Lower leg skin (tissue), 4 donors: Measurements from ENCODE around the gene MBD6. TPM values are rescaled to one million over a fixed set of nuclear protein-coding genes. Genes with fewer than 3 reads are reported as not detected.
A peak's percentile ranks its signal among the peaks of the same experiment; 100 is the strongest.
"Not testable (repeated sequence)": the region's sequence is repeated elsewhere in the genome, so short reads cannot be mapped to it uniquely, and the experiment has no call there.

Experiments
- DNase-seq, 2 donors: peaks; one replicate each; pipeline ENCODE4 v3.0.0-alpha.2; 2019; ENCODE audit warnings: low spot score in 2 of 2
- H3K4me3 ChIP-seq: fragments of 200-600 bp; sonication (generic); 2 replicates; pipeline ENCODE4 v1.5.1; 2017; ENCODE audit warnings: mild to moderate bottlenecking, low read depth; ENCODE audit not compliant: poor library complexity, severe bottlenecking
- CTCF ChIP-seq, 3 donors: fragments of 450-650 bp; IDR thresholded peaks; one replicate each; pipeline ENCODE4 v1.5.1; 2016; ENCODE audit warnings: antibody characterized with exemption in 3 of 3, mild to moderate bottlenecking in 3 of 3, moderate library complexity in 2 of 3
- POLR2A ChIP-seq, 2 donors: fragments of 450-650 bp; IDR thresholded peaks; one replicate each; pipeline ENCODE4 v1.6.1; 2016 to 2017; ENCODE audit warnings: antibody characterized with exemption in 2 of 2, mild to moderate bottlenecking in 1 of 2, moderate library complexity in 1 of 2
- WGBS, 2 donors: methylation state at CpG; one replicate each; pipeline ENCODE4 v1.1.5; 2018; 5-methylcytosine and 5-hydroxymethylcytosine counted together
- intact Hi-C: fragments of 100-400 bp; cut with DNase I; formaldehyde crosslinking; loops from one replicate; pipeline ENCODE4 v1.15.0; 2023; ENCODE audit warnings: low total_unique reads
- total RNA-seq, 4 donors: library from RNA; depleted of rRNA; stranded (reverse); fragments of >200 nt; gene quantifications; one replicate each; pipeline ENCODE4 v1.1.0, GENCODE V29; 2016

Gene MBD6
- total RNA-seq, 4 donors from 2014 or later: 13.8 to 50.4 (median 26.5) TPM

DNA sequence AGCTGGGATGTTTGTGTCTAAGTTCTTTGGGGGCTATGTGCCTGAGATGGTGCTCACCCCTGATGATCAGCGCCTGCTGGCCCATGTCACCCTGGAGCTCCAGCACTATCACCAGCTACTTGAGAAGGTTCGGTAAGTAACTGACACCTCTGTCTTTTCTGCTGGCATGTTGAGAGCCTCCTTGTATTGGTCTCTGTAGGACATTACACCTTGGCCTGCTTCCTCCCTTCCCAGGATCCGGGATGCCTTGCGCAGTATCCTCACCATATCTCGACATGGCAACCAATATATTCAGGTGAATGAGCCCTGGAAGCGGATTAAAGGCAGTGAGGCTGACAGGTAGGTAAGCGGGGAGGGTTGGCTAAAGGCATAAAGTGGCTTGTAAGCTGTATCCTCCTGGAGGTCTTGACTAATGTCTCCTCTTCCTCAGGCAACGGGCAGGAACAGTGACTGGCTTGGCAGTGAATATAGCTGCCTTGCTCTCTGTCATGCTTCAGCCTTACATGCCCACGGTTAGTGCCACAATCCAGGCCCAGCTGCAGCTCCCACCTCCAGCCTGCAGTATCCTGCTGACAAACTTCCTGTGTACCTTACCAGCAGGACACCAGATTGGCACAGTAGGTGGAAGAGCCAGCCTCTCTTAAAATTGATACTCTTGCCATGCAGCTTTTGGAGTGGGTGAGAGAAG, 7.8 kb upstream of the MBD6 start:
- intact Hi-C loops: loop anchor here (5.0 kb wide), 1 partner anchor 1488 kb away; no protein-coding TSS in a partner anchor
- DNase-seq: no peak
- TF ChIP-seq CTCF (IDR thresholded peaks at IDR 0.05): no peak
- TF ChIP-seq POLR2A (IDR thresholded peaks at IDR 0.05): no peak
- WGBS, 2 donors: 82 to 87% methylated on average over 9 of the region's 9 CpGs
- H3K4me3 ChIP-seq: no peak overlapping the region

GRCh38 chr12:57515408-57515933, 7.2 kb upstream of the MBD6 start:
- no peak overlapping the region for H3K4me3 ChIP-seq
- WGBS, 2 donors: 62 to 64% methylated on average over 3 of the region's 3 CpGs
- intact Hi-C loops: loop anchor here (5.0 kb wide), 1 partner anchor 1488 kb away; no protein-coding TSS in a partner anchor
- TF ChIP-seq POLR2A (IDR thresholded peaks at IDR 0.05): no peak
- TF ChIP-seq CTCF (IDR thresholded peaks at IDR 0.05): no peak
- no peak for DNase-seq

DNA sequence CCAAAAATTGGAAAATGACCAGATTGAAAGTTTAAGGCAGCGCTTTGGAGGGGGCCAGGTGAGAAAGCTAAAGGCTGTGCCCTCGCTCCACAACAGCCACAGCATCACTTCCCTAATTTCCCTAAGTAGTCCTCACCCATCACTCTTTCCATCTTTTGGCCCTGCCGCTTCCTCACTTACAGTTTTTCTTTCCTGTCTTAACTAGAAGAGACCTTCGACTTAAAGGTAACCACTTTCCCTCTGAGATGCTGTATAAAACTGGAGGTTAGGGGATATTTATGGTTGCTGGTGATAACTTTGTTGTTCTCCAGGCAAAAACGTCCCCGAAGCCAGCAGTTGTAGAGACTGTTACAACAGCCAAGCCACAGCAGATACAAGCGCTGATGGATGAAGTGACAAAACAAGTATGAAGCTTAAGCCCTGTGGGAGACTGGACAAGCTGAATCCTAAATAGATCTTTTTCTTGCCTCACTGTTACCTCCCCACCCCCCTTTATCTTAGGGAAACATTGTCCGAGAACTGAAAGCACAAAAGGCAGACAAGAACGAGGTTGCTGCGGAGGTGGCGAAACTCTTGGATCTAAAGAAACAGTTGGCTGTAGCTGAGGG, 6.6 kb upstream of the MBD6 start:
- 82 to 83% methylated on average over 11 of the region's 11 CpGs for WGBS, 2 donors
- TF ChIP-seq POLR2A (IDR thresholded peaks at IDR 0.05): no peak
- no peak for TF ChIP-seq CTCF (IDR thresholded peaks at IDR 0.05)
- DNase-seq: no peak
- H3K4me3 ChIP-seq: no peak overlapping the region
- intact Hi-C loops: loop anchor here (5.0 kb wide), 1 partner anchor 1489 kb away; no protein-coding TSS in a partner anchor

- TF ChIP-seq POLR2A (IDR thresholded peaks at IDR 0.05) (no peak), CTCF (IDR thresholded peaks at IDR 0.05) (no peak)
- DNase-seq: no peak
- intact Hi-C loops: loop anchor here (5.0 kb wide), 1 partner anchor 1489 kb away; no protein-coding TSS in a partner anchor
- WGBS, 2 donors: 87 to 88% methylated on average over 11 of the region's 11 CpGs
- no peak overlapping the region for H3K4me3 ChIP-seq
These were observed 5.9 kb upstream of the MBD6 start for GRCh38 chr12:57516617-57517153.

DNA sequence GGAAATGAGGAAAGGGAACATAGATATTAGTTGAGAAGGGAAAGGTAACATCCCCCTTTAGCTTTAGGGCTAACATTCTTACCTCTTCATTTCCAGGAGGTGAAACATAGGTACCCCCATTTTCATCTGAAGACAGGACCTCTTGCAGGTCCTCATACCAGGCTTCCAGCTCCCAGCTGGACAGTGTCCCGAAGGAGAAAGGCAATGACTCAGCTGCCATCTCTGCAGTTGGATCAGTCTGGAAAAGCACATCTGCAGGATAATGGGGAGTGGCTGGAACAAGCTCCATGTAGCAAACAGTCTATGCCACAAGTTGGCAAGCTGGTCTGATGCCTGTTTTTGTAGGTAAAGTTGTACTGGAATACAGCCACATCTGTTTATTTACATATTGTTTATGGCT, 5.4 kb upstream of the MBD6 start:
- TF ChIP-seq CTCF (IDR thresholded peaks at IDR 0.05): no peak
- no peak for TF ChIP-seq POLR2A (IDR thresholded peaks at IDR 0.05)
- 0 to 21% methylated on average over 1 of the region's 1 CpG for whole genome bisulfite sequencing, 2 donors
- peak in 1 of 2 donors; percentile 49 for DNase-seq
- intact Hi-C loops: loop anchor here (5.0 kb wide), 1 partner anchor 1490 kb away; no protein-coding TSS in a partner anchor
- no peak overlapping the region for H3K4me3 ChIP-seq

DNA sequence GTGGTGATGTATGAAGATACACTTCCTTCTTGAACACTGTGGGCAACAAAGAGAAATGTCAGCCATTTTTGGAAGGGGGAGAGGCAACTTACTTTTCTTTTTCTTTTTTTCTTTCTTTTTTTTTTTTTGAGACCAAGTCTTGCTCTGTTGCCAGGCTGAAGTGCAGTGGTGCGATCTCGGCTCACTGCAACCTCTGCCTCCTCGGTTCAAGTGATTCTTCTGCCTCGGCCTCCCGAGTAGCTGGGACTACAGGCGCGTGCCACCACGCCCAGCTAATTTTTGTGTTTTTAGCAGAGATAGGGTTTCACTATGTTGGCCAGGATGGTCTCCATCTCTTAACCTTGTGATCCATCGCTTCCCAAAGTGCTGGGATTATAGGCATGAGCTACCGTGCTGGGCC, 4.9 kb upstream of the MBD6 start:
- DNase-seq, H3K4me3 ChIP-seq: not testable (repeated sequence)
- WGBS, 2 donors: 78 to 81% methylated on average over 10 of the region's 10 CpGs
- intact Hi-C loops: loop anchor here (5.0 kb wide), 1 partner anchor 1490 kb away; no protein-coding TSS in a partner anchor
